DOHH2 (cell line): ENCODE results near the gene SNAP91.

ENCODE experiments used
- EZH2phosphoT487 ChIP-seq: fragments of 200-600 bp; sonication (generic); IDR thresholded peaks from 2 replicates; pipeline ENCODE4 v1.6.1; 2017; ENCODE audit warnings: borderline replicate concordance, mild to moderate bottlenecking, antibody characterized with exemption, low read length, moderate library complexity, mixed read lengths
- TF ChIP-seq, protein P1 (sequence below): fragments of 200-600 bp; sonication (generic); IDR thresholded peaks from one replicate; pipeline ENCODE4 v1.5.1; 2014; ENCODE audit warnings: antibody characterized with exemption, mild to moderate bottlenecking, low read depth, low read length; ENCODE audit not compliant: poor library complexity, severe bottlenecking

DNA sequence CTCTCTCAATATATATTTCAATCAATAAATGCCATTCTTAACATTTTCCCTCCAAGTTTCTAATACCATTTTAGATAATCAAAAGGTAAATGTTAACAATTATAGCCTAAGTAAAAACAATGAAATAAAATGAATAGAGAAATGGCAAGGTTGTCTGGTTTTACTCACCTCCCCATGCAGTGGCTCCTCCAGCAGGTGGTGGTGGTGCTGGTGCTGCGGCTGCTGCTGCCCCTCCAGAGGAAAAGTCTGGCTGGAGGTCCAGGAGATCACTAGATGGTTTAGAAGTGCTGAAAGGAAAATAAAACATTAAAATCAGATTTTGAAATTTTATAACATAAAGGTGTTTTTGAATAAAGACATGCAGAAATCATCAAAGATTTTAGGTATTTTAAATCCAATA, 103.4 kb downstream of the SNAP91 start:
- TF ChIP-seq EZH2phosphoT487, result no peak
- TF ChIP-seq, protein P1, sequence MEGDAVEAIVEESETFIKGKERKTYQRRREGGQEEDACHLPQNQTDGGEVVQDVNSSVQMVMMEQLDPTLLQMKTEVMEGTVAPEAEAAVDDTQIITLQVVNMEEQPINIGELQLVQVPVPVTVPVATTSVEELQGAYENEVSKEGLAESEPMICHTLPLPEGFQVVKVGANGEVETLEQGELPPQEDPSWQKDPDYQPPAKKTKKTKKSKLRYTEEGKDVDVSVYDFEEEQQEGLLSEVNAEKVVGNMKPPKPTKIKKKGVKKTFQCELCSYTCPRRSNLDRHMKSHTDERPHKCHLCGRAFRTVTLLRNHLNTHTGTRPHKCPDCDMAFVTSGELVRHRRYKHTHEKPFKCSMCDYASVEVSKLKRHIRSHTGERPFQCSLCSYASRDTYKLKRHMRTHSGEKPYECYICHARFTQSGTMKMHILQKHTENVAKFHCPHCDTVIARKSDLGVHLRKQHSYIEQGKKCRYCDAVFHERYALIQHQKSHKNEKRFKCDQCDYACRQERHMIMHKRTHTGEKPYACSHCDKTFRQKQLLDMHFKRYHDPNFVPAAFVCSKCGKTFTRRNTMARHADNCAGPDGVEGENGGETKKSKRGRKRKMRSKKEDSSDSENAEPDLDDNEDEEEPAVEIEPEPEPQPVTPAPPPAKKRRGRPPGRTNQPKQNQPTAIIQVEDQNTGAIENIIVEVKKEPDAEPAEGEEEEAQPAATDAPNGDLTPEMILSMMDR, result no peak
